HEK293 (cell line): ENCODE data around the gene CLTCL1.

Source experiments
- CTCF ChIA-PET: fragments of 350-600 bp; formaldehyde crosslinking; extraction: SDS; loops from one replicate; lab custom pipeline; 2021; ENCODE audit warnings: antibody characterized with exemption; lab: Yijun Ruan, JAX
- POLR2A ChIA-PET: fragments of 300-600 bp; formaldehyde crosslinking; extraction: SDS; loops from one replicate; lab custom pipeline; 2020; ENCODE audit warnings: antibody characterized with exemption, inconsistent platforms; lab: Yijun Ruan, JAX
- H3K27ac ChIP-seq: fragments of 200-500 bp; sonication (Bioruptor generic); 2 replicates; pipeline ENCODE4 v1.5.1; 2014; ENCODE audit warnings: low read depth, low read length, control low read depth, inconsistent platforms; ENCODE audit errors: extremely low read depth
- H3K36me3 ChIP-seq, 2 experiments: fragments of 200-500 bp in 1 of 2; sonication (Bioruptor generic) in 1 of 2; 1 replicate in 1 of 2; 2 replicates in 1 of 2; pipeline ENCODE4 v1.5.1; 2014 to 2017; ENCODE audit warnings: inconsistent platforms in 2 of 2, low read length in 2 of 2; ENCODE audit not compliant: control insufficient read depth in 2 of 2, insufficient read depth in 1 of 2
- H3K4me1 ChIP-seq: fragments of 200-500 bp; sonication (Bioruptor generic); 2 replicates; pipeline ENCODE4 v1.5.1; 2014; ENCODE audit warnings: mild to moderate bottlenecking, low read length, inconsistent platforms; ENCODE audit not compliant: control insufficient read depth, insufficient read depth
- H3K4me3 ChIP-seq: 2 replicates; pipeline ENCODE4 v1.5.1; 2011; ENCODE audit warnings: low read depth, mild to moderate bottlenecking, control low read depth, low read length, moderate library complexity
- H3K9me3 ChIP-seq: fragments of 200-500 bp; sonication (Bioruptor generic); 2 replicates; pipeline ENCODE4 v1.5.1; 2014; ENCODE audit warnings: low read depth, low read length, inconsistent platforms; ENCODE audit not compliant: control insufficient read depth, insufficient read depth
- AEBP2 ChIP-seq: fragments of 450-650 bp; formaldehyde crosslinking; IDR thresholded peaks from 2 replicates; pipeline ENCODE4 v1.5.1; 2016; ENCODE audit warnings: missing biosample characterization, missing genetic modification characterization, borderline replicate concordance
- BCL11A ChIP-seq: fragments of 450-650 bp; formaldehyde crosslinking; IDR thresholded peaks from 2 replicates; pipeline ENCODE4 v1.5.1; 2016; ENCODE audit warnings: low read depth, missing biosample characterization, missing genetic modification characterization
- GLIS2 ChIP-seq: fragments of 450-650 bp; formaldehyde crosslinking; IDR thresholded peaks from 2 replicates; pipeline ENCODE4 v1.5.1; 2016; ENCODE audit warnings: missing biosample characterization, missing genetic modification characterization
- HOXA7 ChIP-seq: sonication (generic); formaldehyde crosslinking; IDR thresholded peaks from 2 replicates; pipeline ENCODE4 v1.8.1; 2022; ENCODE audit warnings: missing genetic modification reagents, borderline replicate concordance
- HOXD13 ChIP-seq: sonication (generic); formaldehyde crosslinking; IDR thresholded peaks from 2 replicates; pipeline ENCODE4 v1.8.0; 2022; ENCODE audit warnings: missing genetic modification reagents, borderline replicate concordance
- PATZ1 ChIP-seq: fragments of 450-650 bp; formaldehyde crosslinking; IDR thresholded peaks from 2 replicates; pipeline ENCODE4 v1.5.1; 2016; ENCODE audit warnings: missing biosample characterization, missing genetic modification characterization
- PRDM4 ChIP-seq: fragments of 450-650 bp; formaldehyde crosslinking; IDR thresholded peaks from 2 replicates; pipeline ENCODE4 v1.5.1; 2017; ENCODE audit warnings: missing biosample characterization, missing genetic modification characterization
- REPIN1 ChIP-seq: fragments of 450-650 bp; formaldehyde crosslinking; IDR thresholded peaks from 2 replicates; pipeline ENCODE4 v1.5.1; 2017; ENCODE audit warnings: missing biosample characterization, missing genetic modification characterization, low read depth
- SCRT1 ChIP-seq: fragments of 450-650 bp; formaldehyde crosslinking; IDR thresholded peaks from 2 replicates; pipeline ENCODE4 v1.5.1; 2016; ENCODE audit warnings: missing biosample characterization, missing genetic modification characterization, borderline replicate concordance
- ZBTB20 ChIP-seq: fragments of 450-650 bp; formaldehyde crosslinking; IDR thresholded peaks from 2 replicates; pipeline ENCODE4 v1.5.1; 2016; ENCODE audit warnings: missing biosample characterization, missing genetic modification characterization
- ZBTB48 ChIP-seq: fragments of 450-650 bp; formaldehyde crosslinking; IDR thresholded peaks from 2 replicates; pipeline ENCODE4 v1.5.1; 2016; ENCODE audit warnings: missing biosample characterization, missing genetic modification characterization
- ZEB2 ChIP-seq: fragments of 450-650 bp; formaldehyde crosslinking; IDR thresholded peaks from 2 replicates; pipeline ENCODE4 v1.5.1; 2016; ENCODE audit warnings: missing biosample characterization, missing genetic modification characterization
- ZNF10 ChIP-seq: fragments of 450-650 bp; formaldehyde crosslinking; IDR thresholded peaks from 2 replicates; pipeline ENCODE4 v1.5.1; 2017; ENCODE audit warnings: missing biosample characterization, missing genetic modification characterization
- ZNF114 ChIP-seq: fragments of 450-650 bp; formaldehyde crosslinking; IDR thresholded peaks from 2 replicates; pipeline ENCODE4 v1.5.0; 2017; ENCODE audit warnings: missing biosample characterization, missing genetic modification characterization
- ZNF302 ChIP-seq: fragments of 450-650 bp; formaldehyde crosslinking; IDR thresholded peaks from 2 replicates; pipeline ENCODE4 v1.5.1; 2016; ENCODE audit warnings: missing biosample characterization, missing genetic modification characterization, low read depth
- ZNF501 ChIP-seq: fragments of 450-650 bp; formaldehyde crosslinking; IDR thresholded peaks from 2 replicates; pipeline ENCODE4 v1.5.1; 2016; ENCODE audit warnings: missing biosample characterization, missing genetic modification characterization
- ZNF529 ChIP-seq: fragments of 450-650 bp; formaldehyde crosslinking; IDR thresholded peaks from 2 replicates; pipeline ENCODE4 v1.5.1; 2017; ENCODE audit warnings: missing genetic modification characterization, missing biosample characterization; ENCODE audit not compliant: insufficient replicate concordance
- ZNF600 ChIP-seq: fragments of 450-650 bp; formaldehyde crosslinking; IDR thresholded peaks from 2 replicates; pipeline ENCODE4 v1.5.1; 2016; ENCODE audit warnings: missing biosample characterization, missing genetic modification characterization
- ZNF610 ChIP-seq: fragments of 450-650 bp; formaldehyde crosslinking; IDR thresholded peaks from 2 replicates; pipeline ENCODE4 v1.5.1; 2016; ENCODE audit warnings: missing biosample characterization, missing genetic modification characterization, borderline replicate concordance
- ZNF621 ChIP-seq: fragments of 450-650 bp; formaldehyde crosslinking; IDR thresholded peaks from 2 replicates; pipeline ENCODE4 v1.5.1; 2017; ENCODE audit warnings: missing biosample characterization, missing genetic modification characterization
- ZNF664 ChIP-seq: fragments of 450-650 bp; formaldehyde crosslinking; IDR thresholded peaks from 2 replicates; pipeline ENCODE4 v1.5.1; 2016; ENCODE audit warnings: missing biosample characterization, missing genetic modification characterization
- ZNF76 ChIP-seq: fragments of 450-650 bp; formaldehyde crosslinking; IDR thresholded peaks from 2 replicates; pipeline ENCODE4; 2016; ENCODE audit warnings: low read depth, missing biosample characterization, missing genetic modification characterization, borderline replicate concordance
- ZNF843 ChIP-seq: fragments of 450-650 bp; formaldehyde crosslinking; IDR thresholded peaks from 2 replicates; pipeline ENCODE4 v1.5.1; 2016; ENCODE audit warnings: missing biosample characterization, missing genetic modification characterization
- ZSCAN16 ChIP-seq: fragments of 450-650 bp; formaldehyde crosslinking; IDR thresholded peaks from 2 replicates; pipeline ENCODE4 v1.5.1; 2016; ENCODE audit warnings: missing biosample characterization, missing genetic modification characterization
- ZXDB ChIP-seq: fragments of 450-650 bp; formaldehyde crosslinking; IDR thresholded peaks from 2 replicates; pipeline ENCODE4 v1.5.1; 2016; ENCODE audit warnings: missing biosample characterization, missing genetic modification characterization
- TF ChIP-seq, protein P1 (sequence below): fragments of 450-650 bp; formaldehyde crosslinking; IDR thresholded peaks from 2 replicates; pipeline ENCODE4; 2016; ENCODE audit warnings: missing biosample characterization, missing genetic modification characterization
- TF ChIP-seq, protein P2 (sequence below): fragments of 450-650 bp; formaldehyde crosslinking; IDR thresholded peaks from 2 replicates; pipeline ENCODE4 v1.5.1; 2016; ENCODE audit warnings: missing biosample characterization, missing genetic modification characterization
- TF ChIP-seq, protein P3 (sequence below): fragments of 450-650 bp; formaldehyde crosslinking; IDR thresholded peaks from 2 replicates; pipeline ENCODE4 v1.5.1; 2017; ENCODE audit warnings: missing biosample characterization, missing genetic modification characterization

CLTCL1 gene

DNA sequence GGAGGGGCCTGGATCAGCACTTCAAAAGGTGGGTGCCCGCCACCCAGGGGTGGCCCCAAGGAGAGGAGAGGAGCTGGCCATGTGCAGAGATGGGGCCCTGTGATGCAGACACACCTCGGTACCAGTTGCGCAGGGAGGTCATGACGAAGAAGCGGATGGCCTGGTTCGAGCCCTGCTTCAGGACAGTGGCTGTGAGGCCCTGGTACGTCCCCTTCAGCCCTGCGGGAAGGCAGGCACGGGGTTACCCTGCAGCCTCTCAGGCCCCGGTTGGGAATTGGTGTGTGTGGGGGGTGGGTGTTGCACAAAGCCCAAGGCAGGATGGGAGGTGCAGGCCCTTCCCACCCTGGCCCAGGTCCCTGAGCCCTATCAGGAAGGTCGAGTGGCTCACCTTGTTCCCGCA is 114.8 kb downstream of the CLTCL1 start:
- H3K9me3 ChIP-seq = no peaks in the 10 kb centered on the region
- H3K4me3 ChIP-seq = peak overlapping the region; percentile 82; the same call in 1 of the 2 replicates
- H3K4me1 ChIP-seq = no peaks in the 10 kb centered on the region; the same call in 1 of the 2 replicates
- CTCF ChIA-PET = interaction anchor here (1.4 kb wide), 1 partner anchor 32 kb away, joined by 6 read pairs; the partner anchor contains the start of gene ESS2
- POLR2A ChIA-PET = interaction anchor here (1.1 kb wide), 1 partner anchor 61 kb away, joined by 3 read pairs; no protein-coding TSS in a partner anchor
- peaks cover 0 to 46% of the 10 kb centered on the region in 2 experiments; a peak in 1 of 3 replicates for H3K36me3 ChIP-seq
- H3K27ac ChIP-seq = peak overlapping the region; percentile 84; the same call in 1 of the 2 replicates
- TF ChIP-seq ZBTB48 (tag by site-specific recombination) = peak; percentile 49; the same call in 1 of the 2 replicates
- TF ChIP-seq, protein P1, sequence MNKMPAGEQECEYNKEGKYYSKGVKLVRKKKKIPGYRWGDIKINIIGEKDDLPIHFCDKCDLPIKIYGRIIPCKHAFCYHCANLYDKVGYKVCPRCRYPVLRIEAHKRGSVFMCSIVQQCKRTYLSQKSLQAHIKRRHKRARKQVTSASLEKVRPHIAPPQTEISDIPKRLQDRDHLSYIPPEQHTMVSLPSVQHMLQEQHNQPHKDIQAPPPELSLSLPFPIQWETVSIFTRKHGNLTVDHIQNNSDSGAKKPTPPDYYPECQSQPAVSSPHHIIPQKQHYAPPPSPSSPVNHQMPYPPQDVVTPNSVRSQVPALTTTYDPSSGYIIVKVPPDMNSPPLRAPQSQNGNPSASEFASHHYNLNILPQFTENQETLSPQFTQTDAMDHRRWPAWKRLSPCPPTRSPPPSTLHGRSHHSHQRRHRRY (tag by site-specific recombination) = no peak
- TF ChIP-seq PRDM4 (tag by site-specific recombination) = no peak
- no peak for TF ChIP-seq ZSCAN16 (tag by site-specific recombination)
- no peak for TF ChIP-seq ZEB2
- no peak for TF ChIP-seq ZNF843 (tag by site-specific recombination)
- TF ChIP-seq ZNF114 (tag by site-specific recombination) = no peak
- TF ChIP-seq ZNF10 (tag by site-specific recombination) = no peak
- no peak for TF ChIP-seq ZNF621 (tag by site-specific recombination)
- TF ChIP-seq SCRT1 (tag by site-specific recombination) = peak; percentile 54; the same call in 1 of the 2 replicates
- peak; percentile 69 for TF ChIP-seq ZNF600 (tag by site-specific recombination)
- TF ChIP-seq ZNF529 (tag by site-specific recombination) = no peak
- TF ChIP-seq HOXD13 (CRISPR knock-in tag) = no peak
- TF ChIP-seq ZNF76 (tag by site-specific recombination) = peak; percentile 71; the same call in 1 of the 2 replicates
- TF ChIP-seq REPIN1 (tag by site-specific recombination) = no peak
- TF ChIP-seq ZNF610 (tag by site-specific recombination) = no peak
- peak; percentile 59 for TF ChIP-seq ZBTB20 (tag by site-specific recombination)
- no peak for TF ChIP-seq ZNF302 (tag by site-specific recombination)
- no peak for TF ChIP-seq ZNF664 (tag by site-specific recombination)
- TF ChIP-seq BCL11A (tag by site-specific recombination) = peak; percentile 72; the same call in 1 of the 2 replicates
- no peak for TF ChIP-seq HOXA7
- peak; percentile 84 for TF ChIP-seq GLIS2 (tag by site-specific recombination)
- TF ChIP-seq, protein P2, sequence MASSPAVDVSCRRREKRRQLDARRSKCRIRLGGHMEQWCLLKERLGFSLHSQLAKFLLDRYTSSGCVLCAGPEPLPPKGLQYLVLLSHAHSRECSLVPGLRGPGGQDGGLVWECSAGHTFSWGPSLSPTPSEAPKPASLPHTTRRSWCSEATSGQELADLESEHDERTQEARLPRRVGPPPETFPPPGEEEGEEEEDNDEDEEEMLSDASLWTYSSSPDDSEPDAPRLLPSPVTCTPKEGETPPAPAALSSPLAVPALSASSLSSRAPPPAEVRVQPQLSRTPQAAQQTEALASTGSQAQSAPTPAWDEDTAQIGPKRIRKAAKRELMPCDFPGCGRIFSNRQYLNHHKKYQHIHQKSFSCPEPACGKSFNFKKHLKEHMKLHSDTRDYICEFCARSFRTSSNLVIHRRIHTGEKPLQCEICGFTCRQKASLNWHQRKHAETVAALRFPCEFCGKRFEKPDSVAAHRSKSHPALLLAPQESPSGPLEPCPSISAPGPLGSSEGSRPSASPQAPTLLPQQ (tag by site-specific recombination) = 0 out of 2 replicates have a peak, but pooled peaks have one; percentile 8
- peak; percentile 74; the same call in 1 of the 2 replicates for TF ChIP-seq ZXDB (tag by site-specific recombination)
- TF ChIP-seq AEBP2 = no peak
- TF ChIP-seq PATZ1 = no peak; the same call in 1 of the 2 replicates
- TF ChIP-seq, protein P3, sequence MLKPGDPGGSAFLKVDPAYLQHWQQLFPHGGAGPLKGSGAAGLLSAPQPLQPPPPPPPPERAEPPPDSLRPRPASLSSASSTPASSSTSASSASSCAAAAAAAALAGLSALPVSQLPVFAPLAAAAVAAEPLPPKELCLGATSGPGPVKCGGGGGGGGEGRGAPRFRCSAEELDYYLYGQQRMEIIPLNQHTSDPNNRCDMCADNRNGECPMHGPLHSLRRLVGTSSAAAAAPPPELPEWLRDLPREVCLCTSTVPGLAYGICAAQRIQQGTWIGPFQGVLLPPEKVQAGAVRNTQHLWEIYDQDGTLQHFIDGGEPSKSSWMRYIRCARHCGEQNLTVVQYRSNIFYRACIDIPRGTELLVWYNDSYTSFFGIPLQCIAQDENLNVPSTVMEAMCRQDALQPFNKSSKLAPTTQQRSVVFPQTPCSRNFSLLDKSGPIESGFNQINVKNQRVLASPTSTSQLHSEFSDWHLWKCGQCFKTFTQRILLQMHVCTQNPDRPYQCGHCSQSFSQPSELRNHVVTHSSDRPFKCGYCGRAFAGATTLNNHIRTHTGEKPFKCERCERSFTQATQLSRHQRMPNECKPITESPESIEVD = no peak
- no peak for TF ChIP-seq ZNF501
